ENCODE data around the gene PRND.

DNA sequence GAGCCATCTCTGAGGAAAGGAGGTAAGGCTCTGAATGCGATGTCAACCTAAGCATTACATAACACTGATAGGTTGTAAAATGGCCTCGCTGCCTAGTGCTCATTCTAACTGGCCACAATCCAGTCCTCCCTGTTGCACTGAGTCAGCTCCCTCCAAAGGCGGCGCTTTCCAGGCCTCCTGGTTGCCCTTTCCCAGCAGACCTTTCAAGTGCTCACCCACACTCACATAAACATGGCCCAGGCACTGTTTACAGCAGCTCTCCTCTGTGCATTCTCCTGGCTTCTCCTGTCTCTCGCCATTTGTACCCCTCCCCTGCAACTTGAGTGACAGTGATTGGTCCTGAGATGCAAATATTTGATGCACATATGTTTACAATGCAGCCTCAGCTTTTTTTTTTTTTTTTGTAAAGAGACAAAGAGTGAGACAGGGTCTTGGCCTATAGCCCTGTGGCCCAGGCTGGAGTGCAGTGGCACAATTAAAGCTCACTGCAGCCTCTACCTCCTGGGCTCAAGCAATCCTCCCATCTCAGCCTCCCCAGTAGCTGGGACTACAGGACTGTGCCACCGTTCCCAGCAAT lies 36.8 kb upstream of the PRND start:
- TF ChIP-seq, protein P1, sequence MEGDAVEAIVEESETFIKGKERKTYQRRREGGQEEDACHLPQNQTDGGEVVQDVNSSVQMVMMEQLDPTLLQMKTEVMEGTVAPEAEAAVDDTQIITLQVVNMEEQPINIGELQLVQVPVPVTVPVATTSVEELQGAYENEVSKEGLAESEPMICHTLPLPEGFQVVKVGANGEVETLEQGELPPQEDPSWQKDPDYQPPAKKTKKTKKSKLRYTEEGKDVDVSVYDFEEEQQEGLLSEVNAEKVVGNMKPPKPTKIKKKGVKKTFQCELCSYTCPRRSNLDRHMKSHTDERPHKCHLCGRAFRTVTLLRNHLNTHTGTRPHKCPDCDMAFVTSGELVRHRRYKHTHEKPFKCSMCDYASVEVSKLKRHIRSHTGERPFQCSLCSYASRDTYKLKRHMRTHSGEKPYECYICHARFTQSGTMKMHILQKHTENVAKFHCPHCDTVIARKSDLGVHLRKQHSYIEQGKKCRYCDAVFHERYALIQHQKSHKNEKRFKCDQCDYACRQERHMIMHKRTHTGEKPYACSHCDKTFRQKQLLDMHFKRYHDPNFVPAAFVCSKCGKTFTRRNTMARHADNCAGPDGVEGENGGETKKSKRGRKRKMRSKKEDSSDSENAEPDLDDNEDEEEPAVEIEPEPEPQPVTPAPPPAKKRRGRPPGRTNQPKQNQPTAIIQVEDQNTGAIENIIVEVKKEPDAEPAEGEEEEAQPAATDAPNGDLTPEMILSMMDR (conservative IDR thresholded peaks at IDR 0.05 in 1 of 2, IDR thresholded peaks at IDR 0.05 in 1 of 2; ENCODE audit: low read depth in 1 of 2, low read length in 2 of 2), result no peak
- TF ChIP-seq EZH2 (IDR thresholded peaks at IDR 0.05; ENCODE audit: low read length, missing control alignments), result no peak
